HEK293 (cell line): Measurements from ENCODE around the gene GLI1.
A peak's percentile ranks its signal among the peaks of the same experiment; 100 is the strongest.

Experiments
- CTCF ChIA-PET: fragments of 350-600 bp; formaldehyde crosslinking; extraction: SDS; loops from one replicate; lab custom pipeline; 2021; ENCODE audit warnings: antibody characterized with exemption; lab: Yijun Ruan, JAX
- POLR2A ChIA-PET: fragments of 300-600 bp; formaldehyde crosslinking; extraction: SDS; loops from one replicate; lab custom pipeline; 2020; ENCODE audit warnings: antibody characterized with exemption, inconsistent platforms; lab: Yijun Ruan, JAX
- H3K27ac ChIP-seq: fragments of 200-500 bp; sonication (Bioruptor generic); 2 replicates; pipeline ENCODE4 v1.5.1; 2014; ENCODE audit warnings: low read depth, low read length, control low read depth, inconsistent platforms; ENCODE audit errors: extremely low read depth
- H3K36me3 ChIP-seq, 2 experiments: fragments of 200-500 bp in 1 of 2; sonication (Bioruptor generic) in 1 of 2; 1 replicate in 1 of 2; 2 replicates in 1 of 2; pipeline ENCODE4 v1.5.1; 2014 to 2017; ENCODE audit warnings: inconsistent platforms in 2 of 2, low read length in 2 of 2; ENCODE audit not compliant: control insufficient read depth in 2 of 2, insufficient read depth in 1 of 2
- H3K4me1 ChIP-seq: fragments of 200-500 bp; sonication (Bioruptor generic); 2 replicates; pipeline ENCODE4 v1.5.1; 2014; ENCODE audit warnings: mild to moderate bottlenecking, low read length, inconsistent platforms; ENCODE audit not compliant: control insufficient read depth, insufficient read depth
- H3K4me3 ChIP-seq: 2 replicates; pipeline ENCODE4 v1.5.1; 2011; ENCODE audit warnings: low read depth, mild to moderate bottlenecking, control low read depth, low read length, moderate library complexity
- H3K9me3 ChIP-seq: fragments of 200-500 bp; sonication (Bioruptor generic); 2 replicates; pipeline ENCODE4 v1.5.1; 2014; ENCODE audit warnings: low read depth, low read length, inconsistent platforms; ENCODE audit not compliant: control insufficient read depth, insufficient read depth
- EGR2 ChIP-seq: fragments of 450-650 bp; formaldehyde crosslinking; IDR thresholded peaks from 2 replicates; pipeline ENCODE4 v1.5.1; 2016; ENCODE audit warnings: low read depth, missing biosample characterization, missing genetic modification characterization
- KLF16 ChIP-seq: fragments of 450-650 bp; formaldehyde crosslinking; IDR thresholded peaks from 2 replicates; pipeline ENCODE4 v1.5.1; 2017; ENCODE audit warnings: missing biosample characterization, missing genetic modification characterization
- MYNN ChIP-seq: fragments of 450-650 bp; formaldehyde crosslinking; IDR thresholded peaks from 2 replicates; pipeline ENCODE4 v1.5.1; 2016; ENCODE audit warnings: missing biosample characterization, missing genetic modification characterization, borderline replicate concordance
- PRDM10 ChIP-seq: fragments of 450-650 bp; formaldehyde crosslinking; IDR thresholded peaks from 2 replicates; pipeline ENCODE4 v1.5.1; 2016; ENCODE audit warnings: missing biosample characterization, missing genetic modification characterization
- SCRT1 ChIP-seq: fragments of 450-650 bp; formaldehyde crosslinking; IDR thresholded peaks from 2 replicates; pipeline ENCODE4 v1.5.1; 2016; ENCODE audit warnings: missing biosample characterization, missing genetic modification characterization, borderline replicate concordance
- SCRT2 ChIP-seq: fragments of 450-650 bp; formaldehyde crosslinking; IDR thresholded peaks from 2 replicates; pipeline ENCODE4 v1.5.1; 2016; ENCODE audit warnings: missing biosample characterization, missing genetic modification characterization
- ZBTB17 ChIP-seq: fragments of 450-650 bp; formaldehyde crosslinking; IDR thresholded peaks from 2 replicates; pipeline ENCODE4 v1.5.1; 2016; ENCODE audit warnings: missing biosample characterization, missing genetic modification characterization
- ZFHX2 ChIP-seq: fragments of 450-650 bp; formaldehyde crosslinking; conservative IDR thresholded peaks from 2 replicates; pipeline ENCODE4 v1.5.1; 2016; ENCODE audit warnings: missing biosample characterization, missing genetic modification characterization
- ZNF114 ChIP-seq: fragments of 450-650 bp; formaldehyde crosslinking; IDR thresholded peaks from 2 replicates; pipeline ENCODE4 v1.5.0; 2017; ENCODE audit warnings: missing biosample characterization, missing genetic modification characterization
- ZNF121 ChIP-seq: fragments of 450-650 bp; formaldehyde crosslinking; IDR thresholded peaks from 2 replicates; pipeline ENCODE4 v1.5.1; 2016; ENCODE audit warnings: missing biosample characterization, missing genetic modification characterization
- ZNF23 ChIP-seq: fragments of 450-650 bp; formaldehyde crosslinking; IDR thresholded peaks from 2 replicates; pipeline ENCODE4 v1.5.1; 2016; ENCODE audit warnings: missing biosample characterization, missing genetic modification characterization, borderline replicate concordance
- ZNF501 ChIP-seq: fragments of 450-650 bp; formaldehyde crosslinking; IDR thresholded peaks from 2 replicates; pipeline ENCODE4 v1.5.1; 2016; ENCODE audit warnings: missing biosample characterization, missing genetic modification characterization
- ZNF529 ChIP-seq: fragments of 450-650 bp; formaldehyde crosslinking; IDR thresholded peaks from 2 replicates; pipeline ENCODE4 v1.5.1; 2017; ENCODE audit warnings: missing genetic modification characterization, missing biosample characterization; ENCODE audit not compliant: insufficient replicate concordance
- ZNF544 ChIP-seq: fragments of 450-650 bp; formaldehyde crosslinking; IDR thresholded peaks from 2 replicates; pipeline ENCODE4 v1.5.0; 2017; ENCODE audit warnings: missing biosample characterization, missing genetic modification characterization
- ZNF548 ChIP-seq: fragments of 450-650 bp; formaldehyde crosslinking; IDR thresholded peaks from 2 replicates; pipeline ENCODE4 v1.5.1; 2016; ENCODE audit warnings: missing biosample characterization, missing genetic modification characterization
- ZNF555 ChIP-seq: fragments of 450-650 bp; formaldehyde crosslinking; conservative IDR thresholded peaks from 2 replicates; pipeline ENCODE4 v1.5.1; 2017; ENCODE audit warnings: missing biosample characterization, mild to moderate bottlenecking, missing genetic modification characterization, inconsistent platforms
- ZNF610 ChIP-seq: fragments of 450-650 bp; formaldehyde crosslinking; IDR thresholded peaks from 2 replicates; pipeline ENCODE4 v1.5.1; 2016; ENCODE audit warnings: missing biosample characterization, missing genetic modification characterization, borderline replicate concordance
- ZNF645 ChIP-seq: fragments of 450-650 bp; formaldehyde crosslinking; IDR thresholded peaks from 2 replicates; pipeline ENCODE4; 2016; ENCODE audit warnings: missing biosample characterization, missing genetic modification characterization
- ZNF664 ChIP-seq: fragments of 450-650 bp; formaldehyde crosslinking; IDR thresholded peaks from 2 replicates; pipeline ENCODE4 v1.5.1; 2016; ENCODE audit warnings: missing biosample characterization, missing genetic modification characterization
- ZNF670 ChIP-seq: fragments of 450-650 bp; formaldehyde crosslinking; IDR thresholded peaks from 2 replicates; pipeline ENCODE4 v1.5.1; 2016; ENCODE audit warnings: missing biosample characterization, missing genetic modification characterization, low read depth
- ZNF747 ChIP-seq: fragments of 450-650 bp; formaldehyde crosslinking; IDR thresholded peaks from 2 replicates; pipeline ENCODE4 v1.5.1; 2016; ENCODE audit warnings: missing biosample characterization, missing genetic modification characterization
- ZNF830 ChIP-seq: fragments of 450-650 bp; IDR thresholded peaks from 2 replicates; pipeline ENCODE4 v1.5.0; 2018; ENCODE audit warnings: missing biosample characterization, missing genetic modification characterization, low read depth, mild to moderate bottlenecking, moderate library complexity
- ZNF837 ChIP-seq: fragments of 450-650 bp; formaldehyde crosslinking; IDR thresholded peaks from 2 replicates; pipeline ENCODE4 v1.5.1; 2016; ENCODE audit warnings: missing biosample characterization, missing genetic modification characterization
- TF ChIP-seq, protein P1 (sequence below): fragments of 450-650 bp; formaldehyde crosslinking; IDR thresholded peaks from 2 replicates; pipeline ENCODE4 v1.5.1; 2016; ENCODE audit warnings: missing biosample characterization, missing genetic modification characterization

Gene GLI1

GRCh38 chr12:57511161-57511560, 51.6 kb downstream of the GLI1 start:
- peaks cover 58 to 75% of the 10 kb centered on the region in 2 experiments for H3K36me3 ChIP-seq
- H3K4me1 ChIP-seq, result no peaks in the 10 kb centered on the region
- TF ChIP-seq ZNF501 (no peak), ZNF664 (no peak), ZNF544 (no peak), ZNF837 (tag by site-specific recombination) (no peak), PRDM10 (no peak), ZNF645 (tag by site-specific recombination) (no peak), ZNF121 (tag by site-specific recombination) (no peak)
- TF ChIP-seq, protein P1, sequence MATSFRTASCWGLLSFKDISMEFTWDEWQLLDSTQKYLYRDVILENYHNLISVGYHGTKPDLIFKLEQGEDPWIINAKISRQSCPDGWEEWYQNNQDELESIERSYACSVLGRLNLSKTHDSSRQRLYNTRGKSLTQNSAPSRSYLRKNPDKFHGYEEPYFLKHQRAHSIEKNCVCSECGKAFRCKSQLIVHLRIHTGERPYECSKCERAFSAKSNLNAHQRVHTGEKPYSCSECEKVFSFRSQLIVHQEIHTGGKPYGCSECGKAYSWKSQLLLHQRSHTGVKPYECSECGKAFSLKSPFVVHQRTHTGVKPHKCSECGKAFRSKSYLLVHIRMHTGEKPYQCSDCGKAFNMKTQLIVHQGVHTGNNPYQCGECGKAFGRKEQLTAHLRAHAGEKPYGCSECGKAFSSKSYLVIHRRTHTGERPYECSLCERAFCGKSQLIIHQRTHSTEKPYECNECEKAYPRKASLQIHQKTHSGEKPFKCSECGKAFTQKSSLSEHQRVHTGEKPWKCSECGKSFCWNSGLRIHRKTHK (tag by site-specific recombination), result no peak
- no peak overlapping the region for H3K4me3 ChIP-seq
- no peaks in the 10 kb centered on the region for H3K9me3 ChIP-seq
- POLR2A ChIA-PET, result interaction anchor here (0.7 to 1.9 kb wide), 3 partner anchors 9 to 110 kb away, joined by 3 to 8 read pairs (median 3); partner anchors contain the start of gene DDIT3
- CTCF ChIA-PET, result no interaction called here
- H3K27ac ChIP-seq, result no peak overlapping the region

DNA sequence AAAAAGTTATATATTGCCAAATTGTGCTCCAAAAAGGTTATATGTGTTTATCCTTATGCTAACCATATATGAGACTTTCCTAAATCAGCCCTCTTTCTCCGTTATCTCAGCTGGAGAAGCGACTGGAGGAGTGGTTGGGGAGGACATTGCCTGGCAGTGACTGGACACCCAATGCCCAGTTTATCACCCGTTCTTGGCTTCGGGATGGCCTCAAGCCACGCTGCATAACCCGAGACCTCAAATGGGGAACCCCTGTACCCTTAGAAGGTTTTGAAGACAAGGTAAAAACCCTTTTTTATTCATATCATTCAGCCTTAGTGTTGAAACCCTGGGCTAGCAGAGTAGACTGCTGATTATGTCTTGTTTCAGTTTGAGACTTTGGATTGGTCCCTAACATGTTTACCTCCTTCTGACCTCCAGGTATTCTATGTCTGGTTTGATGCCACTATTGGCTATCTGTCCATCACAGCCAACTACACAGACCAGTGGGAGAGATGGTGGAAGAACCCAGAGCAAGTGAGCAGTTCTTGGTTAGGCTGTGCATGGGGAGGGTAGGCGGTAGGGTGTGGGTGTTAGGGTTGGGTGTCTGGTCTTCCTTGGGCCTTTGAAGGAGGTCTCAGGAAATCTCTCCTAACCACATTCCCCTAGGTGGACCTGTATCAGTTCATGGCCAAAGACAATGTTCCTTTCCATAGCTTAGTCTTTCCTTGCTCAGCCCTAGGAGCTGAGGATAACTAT, 52.2 kb downstream of the GLI1 start:
- CTCF ChIA-PET, result no interaction called here
- no peak overlapping the region for H3K4me3 ChIP-seq
- POLR2A ChIA-PET, result interaction anchor here (0.7 to 1.9 kb wide), 3 partner anchors 8 to 109 kb away, joined by 3 to 8 read pairs (median 3); partner anchors contain the start of gene DDIT3
- H3K36me3 ChIP-seq, result peaks cover 55 to 76% of the 10 kb centered on the region in 2 experiments
- TF ChIP-seq ZFHX2 (tag by site-specific recombination) (peak; percentile 72), ZNF830 (no peak), KLF16 (no peak), ZNF114 (no peak), EGR2 (tag by site-specific recombination) (peak; percentile 59), ZNF610 (tag by site-specific recombination) (no peak), ZNF548 (tag by site-specific recombination) (no peak), MYNN (tag by site-specific recombination) (no peak)
- no peak overlapping the region for H3K27ac ChIP-seq
- H3K4me1 ChIP-seq, result no peaks in the 10 kb centered on the region
- H3K9me3 ChIP-seq, result no peaks in the 10 kb centered on the region

DNA sequence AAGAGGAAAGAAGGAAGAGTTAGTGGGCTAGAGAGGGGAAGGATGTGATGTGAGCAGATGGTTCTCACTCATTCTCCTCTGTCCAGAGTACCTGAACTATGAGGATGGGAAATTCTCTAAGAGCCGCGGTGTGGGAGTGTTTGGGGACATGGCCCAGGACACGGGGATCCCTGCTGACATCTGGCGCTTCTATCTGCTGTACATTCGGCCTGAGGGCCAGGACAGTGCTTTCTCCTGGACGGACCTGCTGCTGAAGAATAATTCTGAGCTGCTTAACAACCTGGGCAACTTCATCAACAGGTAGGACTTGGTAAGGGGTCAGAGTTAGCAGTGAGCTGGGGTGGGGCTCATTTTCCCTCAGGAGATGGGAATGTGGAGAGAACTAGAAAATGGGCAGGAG, 53.1 kb downstream of the GLI1 start:
- no peak overlapping the region for H3K4me3 ChIP-seq
- ChIA-PET POLR2A (interaction anchor here (1.9 kb wide), 1 partner anchor 7 kb away, joined by 8 read pairs; the partner anchor contains the start of gene DDIT3), CTCF (no interaction called here)
- no peak overlapping the region for H3K27ac ChIP-seq
- peaks cover 55 to 85% of the 10 kb centered on the region in 2 experiments for H3K36me3 ChIP-seq
- no peaks in the 10 kb centered on the region for H3K9me3 ChIP-seq
- H3K4me1 ChIP-seq, result no peaks in the 10 kb centered on the region
- TF ChIP-seq ZNF529, result no peak
- TF ChIP-seq SCRT2 (tag by site-specific recombination), result peak; percentile 87
- TF ChIP-seq ZNF830, result no peak
- TF ChIP-seq ZBTB17 (tag by site-specific recombination), result no peak
- no peak for TF ChIP-seq ZNF670 (tag by site-specific recombination)
- no peak for TF ChIP-seq ZNF555 (tag by site-specific recombination)
- no peak for TF ChIP-seq ZNF747 (tag by site-specific recombination)
- no peak for TF ChIP-seq SCRT1 (tag by site-specific recombination)
- TF ChIP-seq ZNF23 (tag by site-specific recombination), result no peak
